ENCODE data around the gene B4GALNT2. TPM values are rescaled to one million over a fixed set of nuclear protein-coding genes. Genes with fewer than 3 reads are reported as not detected.
"Not testable (repeated sequence)": the region's sequence is repeated elsewhere in the genome, so short reads cannot be mapped to it uniquely, and the experiment has no call there.

The B4GALNT2 gene
- total RNA-seq, 1 donor from 2014 or later: not detected

GRCh38 chr17:49130891-49131290, 1.7 kb upstream of the B4GALNT2 start:
- no peak overlapping the region for H3K4me3 Mint-ChIP-seq

GRCh38 chr17:49132317-49132698, 261 bp upstream of the B4GALNT2 start:
- no peak for DNase-seq (ENCODE audit: low read depth, low spot score)
- peaks cover 85% of the 10 kb centered on the region for H3K27me3 Mint-ChIP-seq (ENCODE audit: low read depth)
- H3K9me3 Mint-ChIP-seq: peaks cover 12% of the 10 kb centered on the region
- no peak for TF ChIP-seq CTCF (conservative IDR thresholded peaks at IDR 0.05)
- peaks cover 11% of the 10 kb centered on the region for H3K36me3 Mint-ChIP-seq (ENCODE audit: low read depth)
- no peak overlapping the region for H3K27ac Mint-ChIP-seq (ENCODE audit: unreplicated experiment)
- H3K4me3 Mint-ChIP-seq: peak overlapping the region; percentile 80
- H3K4me1 Mint-ChIP-seq: peaks cover 6% of the 10 kb centered on the region

More at GRCh38 chr17:49130891-49131290, 1.7 kb upstream of the B4GALNT2 start:
- peaks cover 12% of the 10 kb centered on the region for H3K9me3 Mint-ChIP-seq
- H3K36me3 Mint-ChIP-seq (ENCODE audit: low read depth): peaks cover 11% of the 10 kb centered on the region
- peaks cover 80% of the 10 kb centered on the region for H3K27me3 Mint-ChIP-seq (ENCODE audit: low read depth)
- peaks cover 9% of the 10 kb centered on the region for H3K4me1 Mint-ChIP-seq
- no peak for DNase-seq (ENCODE audit: low read depth, low spot score)
- TF ChIP-seq CTCF (conservative IDR thresholded peaks at IDR 0.05): no peak
- H3K27ac Mint-ChIP-seq (ENCODE audit: unreplicated experiment): no peak overlapping the region

- no peak for TF ChIP-seq CTCF (conservative IDR thresholded peaks at IDR 0.05)
- H3K4me3 Mint-ChIP-seq: no peak overlapping the region
- no peak overlapping the region for H3K27ac Mint-ChIP-seq (ENCODE audit: unreplicated experiment)
- H3K9me3 Mint-ChIP-seq: no peaks in the 10 kb centered on the region
- H3K36me3 Mint-ChIP-seq (ENCODE audit: low read depth): no peaks in the 10 kb centered on the region
- no peak for DNase-seq (ENCODE audit: low read depth, low spot score)
- peaks cover 65% of the 10 kb centered on the region for H3K27me3 Mint-ChIP-seq (ENCODE audit: low read depth)
- peaks cover 6% of the 10 kb centered on the region for H3K4me1 Mint-ChIP-seq
Measured at GRCh38 chr17:49136335-49136734, 3.8 kb downstream of the B4GALNT2 start.

GRCh38 chr17:49145654-49146053, 13.1 kb downstream of the B4GALNT2 start:
- not testable (repeated sequence) for DNase-seq (ENCODE audit: low read depth, low spot score); H3K4me3 Mint-ChIP-seq; H3K4me1 Mint-ChIP-seq; H3K36me3 Mint-ChIP-seq (ENCODE audit: low read depth); H3K9me3 Mint-ChIP-seq; H3K27ac Mint-ChIP-seq (ENCODE audit: unreplicated experiment)
- H3K27me3 Mint-ChIP-seq (ENCODE audit: low read depth): peaks cover 53% of the 10 kb centered on the region

GRCh38 chr17:49146620-49147306, 14.2 kb downstream of the B4GALNT2 start:
- H3K4me3 Mint-ChIP-seq: no peak overlapping the region
- no peak overlapping the region for H3K27ac Mint-ChIP-seq (ENCODE audit: unreplicated experiment)
- H3K27me3 Mint-ChIP-seq (ENCODE audit: low read depth): peaks cover 46% of the 10 kb centered on the region
- no peaks in the 10 kb centered on the region for H3K4me1 Mint-ChIP-seq
- DNase-seq (ENCODE audit: low read depth, low spot score): no peak
- peaks cover 3% of the 10 kb centered on the region for H3K9me3 Mint-ChIP-seq
- no peak for TF ChIP-seq CTCF (conservative IDR thresholded peaks at IDR 0.05)
- no peaks in the 10 kb centered on the region for H3K36me3 Mint-ChIP-seq (ENCODE audit: low read depth)

GRCh38 chr17:49148171-49148570, 15.6 kb downstream of the B4GALNT2 start:
- H3K9me3 Mint-ChIP-seq: peaks cover 3% of the 10 kb centered on the region
- no peaks in the 10 kb centered on the region for H3K4me1 Mint-ChIP-seq
- no peak for DNase-seq (ENCODE audit: low read depth, low spot score)
- H3K36me3 Mint-ChIP-seq (ENCODE audit: low read depth): no peaks in the 10 kb centered on the region
- H3K27me3 Mint-ChIP-seq (ENCODE audit: low read depth): peaks cover 40% of the 10 kb centered on the region
- no peak overlapping the region for H3K4me3 Mint-ChIP-seq
- no peak for TF ChIP-seq CTCF (conservative IDR thresholded peaks at IDR 0.05)
- H3K27ac Mint-ChIP-seq (ENCODE audit: unreplicated experiment): no peak overlapping the region
